Measurements from ENCODE around the gene SPRYD3.
"Not testable (repeated sequence)": the region's sequence is repeated elsewhere in the genome, so short reads cannot be mapped to it uniquely, and the experiment has no call there.

SPRYD3 gene

GRCh38 chr12:53051881-53052412, 27.2 kb downstream of the SPRYD3 start:
- DNase-seq (ENCODE audit: low read depth in 2 of 2) = no peak

GRCh38 chr12:53051058-53051880, 27.9 kb downstream of the SPRYD3 start:
- no peak for DNase-seq (ENCODE audit: low read depth in 2 of 2)

GRCh38 chr12:53050426-53051057, 28.6 kb downstream of the SPRYD3 start:
- DNase-seq (ENCODE audit: low read depth in 2 of 2) = no peak

GRCh38 chr12:53049571-53050318, 29.4 kb downstream of the SPRYD3 start, which contains the start of gene TNS2:
TNS2 (plus strand) TSS chr12:53050065; CDS start chr12:53050186, 121 bp downstream.
- DNase-seq (ENCODE audit: low read depth in 2 of 2) = no peak

- no peak for DNase-seq (ENCODE audit: low read depth in 2 of 2)
Measured at GRCh38 chr12:53048780-53049401, 30.3 kb downstream of the SPRYD3 start.

GRCh38 chr12:53048033-53048779, 31.0 kb downstream of the SPRYD3 start:
- no peak for DNase-seq (ENCODE audit: low read depth in 2 of 2)

- DNase-seq (ENCODE audit: low read depth in 2 of 2) = peak; percentile 45 to 52
Measured at GRCh38 chr12:53047221-53048032, 31.8 kb downstream of the SPRYD3 start.

GRCh38 chr12:53046655-53047220, 32.5 kb downstream of the SPRYD3 start:
- DNase-seq (ENCODE audit: low read depth in 2 of 2) = peak in 1 of 2 donors; percentile 37

GRCh38 chr12:53045696-53046045, 33.5 kb downstream of the SPRYD3 start:
- DNase-seq (ENCODE audit: low read depth in 2 of 2) = no peak

GRCh38 chr12:53044896-53045695, 34.1 kb downstream of the SPRYD3 start:
- no peak for DNase-seq (ENCODE audit: low read depth in 2 of 2)

- DNase-seq (ENCODE audit: low read depth in 2 of 2) = no peak
Measured at GRCh38 chr12:53044052-53044581, 35.1 kb downstream of the SPRYD3 start.

GRCh38 chr12:53042607-53043454, 36.4 kb downstream of the SPRYD3 start:
- DNase-seq (ENCODE audit: low read depth in 2 of 2) = no peak

- no peak for DNase-seq (ENCODE audit: low read depth in 2 of 2)
Measured at GRCh38 chr12:53039851-53040250, 39.3 kb downstream of the SPRYD3 start.

GRCh38 chr12:53036802-53037201, 42.4 kb downstream of the SPRYD3 start:
- no peak for DNase-seq (ENCODE audit: low read depth in 2 of 2)

- no peak for DNase-seq (ENCODE audit: low read depth in 2 of 2)
Measured at GRCh38 chr12:53034459-53034858, 44.7 kb downstream of the SPRYD3 start.

GRCh38 chr12:53033832-53034231, 45.4 kb downstream of the SPRYD3 start:
- not testable (repeated sequence) for DNase-seq (ENCODE audit: low read depth in 2 of 2)

GRCh38 chr12:53031616-53032015, 47.6 kb downstream of the SPRYD3 start:
- DNase-seq (ENCODE audit: low read depth in 2 of 2) = no peak

- not testable (repeated sequence) for DNase-seq (ENCODE audit: low read depth in 2 of 2)
Measured at GRCh38 chr12:53027014-53027413, 52.2 kb downstream of the SPRYD3 start.
